B cell (primary cell): ENCODE measurements around the gene MYCBP2.

Source experiments
- EZH2 ChIP-seq: IDR thresholded peaks from 2 replicates; pipeline ENCODE4 v1.6.1; 2012; ENCODE audit warnings: borderline replicate concordance, low read depth, mild to moderate bottlenecking, moderate library complexity, low read length; ENCODE audit not compliant: insufficient read depth, poor library complexity, severe bottlenecking
- TF ChIP-seq, protein P1 (sequence below): fragments of 200-600 bp; IDR thresholded peaks from one replicate; pipeline ENCODE4 v1.8.0; 2022; ENCODE audit warnings: antibody characterized with exemption, mild to moderate bottlenecking

DNA sequence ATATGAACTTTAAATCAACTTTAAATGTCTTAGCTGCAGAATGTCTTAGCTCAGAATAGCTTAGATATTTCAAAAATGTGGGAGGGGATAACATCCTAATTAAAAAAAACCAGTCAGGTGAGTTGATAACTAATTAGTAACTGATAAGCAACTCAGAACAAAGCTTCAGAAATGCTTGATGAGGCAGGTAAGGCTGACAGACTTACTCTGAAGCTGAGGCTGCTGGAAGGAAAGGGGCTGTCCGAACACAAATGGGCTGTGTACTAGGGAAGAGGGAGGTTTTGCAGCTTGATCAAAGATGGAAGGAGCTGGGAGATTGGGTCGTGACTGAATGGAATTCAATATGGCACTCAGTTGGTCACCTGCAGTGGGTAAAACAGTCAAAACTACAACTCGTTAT is 208.8 kb downstream of the MYCBP2 start:
- TF ChIP-seq EZH2: no peak
- TF ChIP-seq, protein P1, sequence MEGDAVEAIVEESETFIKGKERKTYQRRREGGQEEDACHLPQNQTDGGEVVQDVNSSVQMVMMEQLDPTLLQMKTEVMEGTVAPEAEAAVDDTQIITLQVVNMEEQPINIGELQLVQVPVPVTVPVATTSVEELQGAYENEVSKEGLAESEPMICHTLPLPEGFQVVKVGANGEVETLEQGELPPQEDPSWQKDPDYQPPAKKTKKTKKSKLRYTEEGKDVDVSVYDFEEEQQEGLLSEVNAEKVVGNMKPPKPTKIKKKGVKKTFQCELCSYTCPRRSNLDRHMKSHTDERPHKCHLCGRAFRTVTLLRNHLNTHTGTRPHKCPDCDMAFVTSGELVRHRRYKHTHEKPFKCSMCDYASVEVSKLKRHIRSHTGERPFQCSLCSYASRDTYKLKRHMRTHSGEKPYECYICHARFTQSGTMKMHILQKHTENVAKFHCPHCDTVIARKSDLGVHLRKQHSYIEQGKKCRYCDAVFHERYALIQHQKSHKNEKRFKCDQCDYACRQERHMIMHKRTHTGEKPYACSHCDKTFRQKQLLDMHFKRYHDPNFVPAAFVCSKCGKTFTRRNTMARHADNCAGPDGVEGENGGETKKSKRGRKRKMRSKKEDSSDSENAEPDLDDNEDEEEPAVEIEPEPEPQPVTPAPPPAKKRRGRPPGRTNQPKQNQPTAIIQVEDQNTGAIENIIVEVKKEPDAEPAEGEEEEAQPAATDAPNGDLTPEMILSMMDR: no peak
